ENCODE measurements around the gene P2RY1. TPM values are rescaled to one million over a fixed set of nuclear protein-coding genes. Genes with fewer than 3 reads are reported as not detected.

P2RY1 gene
- total RNA-seq, 4 donors from 2014 or later: 0.66 to 1.4 (median 0.90) TPM

GRCh38 chr3:152828075-152828840 lies 6.7 kb upstream of the P2RY1 start:
- intact Hi-C loops (cut with DNase I; ENCODE audit: low total_unique reads) (no loop called here), in situ Hi-C loops (cut with MboI; ENCODE audit: low sequenced_read_pairs in 4 of 4) (no loop called here)
- no peak for ATAC-seq
- no peak overlapping the region for H3K27ac ChIP-seq
- no peaks in the 10 kb centered on the region for H3K4me1 ChIP-seq
- H3K4me3 ChIP-seq: no peak overlapping the region
- no peak for DNase-seq
- no peaks in the 10 kb centered on the region for H3K27me3 ChIP-seq
- TF ChIP-seq CTCF (IDR thresholded peaks at IDR 0.05 in 4 of 5, conservative IDR thresholded peaks at IDR 0.05 in 1 of 5) (no peak), POLR2A (IDR thresholded peaks at IDR 0.05) (no peak)
- no peaks in the 10 kb centered on the region for H3K36me3 ChIP-seq
- H3K9me3 ChIP-seq: no peaks in the 10 kb centered on the region

DNA sequence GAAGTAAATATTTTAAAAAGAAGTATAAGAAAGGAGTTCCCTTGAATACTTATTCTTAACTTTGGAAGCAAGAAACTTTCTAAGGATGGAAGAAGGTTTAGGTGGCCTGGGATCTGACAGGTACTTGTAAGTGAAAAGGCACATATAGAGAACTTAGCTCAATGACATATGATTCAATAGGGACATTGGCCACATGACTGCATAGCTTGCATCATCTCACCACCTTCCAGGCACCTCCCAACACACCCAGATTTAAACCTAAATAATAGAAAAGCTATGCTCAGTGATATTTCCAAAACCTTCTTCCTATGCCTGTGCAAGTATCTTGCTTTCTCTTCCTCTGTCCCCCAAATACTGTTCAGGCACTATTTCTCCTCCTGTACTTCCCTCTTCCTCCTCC lies 4.7 kb upstream of the P2RY1 start:
- TF ChIP-seq POLR2A (IDR thresholded peaks at IDR 0.05): no peak
- no peak for TF ChIP-seq CTCF (IDR thresholded peaks at IDR 0.05 in 4 of 5, conservative IDR thresholded peaks at IDR 0.05 in 1 of 5)
- in situ Hi-C loops (cut with MboI; ENCODE audit: low sequenced_read_pairs in 4 of 4) (no loop called here), intact Hi-C loops (cut with DNase I; ENCODE audit: low total_unique reads) (no loop called here)
- Histone ChIP-seq H3K27ac (no peak overlapping the region), H3K9me3 (no peaks in the 10 kb centered on the region), H3K4me1 (no peaks in the 10 kb centered on the region), H3K36me3 (no peaks in the 10 kb centered on the region), H3K27me3 (no peaks in the 10 kb centered on the region), H3K4me3 (no peak overlapping the region)
- no peak for ATAC-seq
- DNase-seq: no peak

DNA sequence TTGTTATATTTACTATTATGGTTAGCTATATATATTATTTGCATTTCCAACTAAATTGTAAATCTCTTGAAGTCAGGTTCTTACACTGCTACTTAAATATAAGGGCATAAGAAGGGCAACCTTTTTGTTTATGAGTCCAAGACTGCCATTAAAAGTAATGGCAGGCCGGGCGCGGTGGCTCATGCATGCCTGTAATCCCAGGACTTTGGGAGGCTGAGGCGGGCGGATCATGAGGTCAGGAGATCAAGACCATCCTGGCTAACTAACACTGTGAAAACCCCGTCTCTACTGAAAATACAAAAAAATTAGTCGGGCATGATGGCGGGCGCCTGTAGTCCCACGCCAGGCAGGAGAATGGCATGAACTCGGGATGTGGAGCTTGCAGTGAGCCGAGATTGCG lies 2.9 kb upstream of the P2RY1 start:
- ATAC-seq (no peak), DNase-seq (no peak)
- Histone ChIP-seq H3K4me1 (peaks cover 0 to under 1% of the 10 kb centered on the region in 2 donors), H3K36me3 (no peaks in the 10 kb centered on the region), H3K9me3 (no peaks in the 10 kb centered on the region), H3K27ac (no peak overlapping the region), H3K4me3 (no peak overlapping the region), H3K27me3 (no peaks in the 10 kb centered on the region)
- in situ Hi-C loops (cut with MboI; ENCODE audit: low sequenced_read_pairs in 4 of 4) (no loop called here), intact Hi-C loops (cut with DNase I; ENCODE audit: low total_unique reads) (no loop called here)
- no peak for TF ChIP-seq CTCF (IDR thresholded peaks at IDR 0.05 in 4 of 5, conservative IDR thresholded peaks at IDR 0.05 in 1 of 5)

GRCh38 chr3:152833089-152833488 lies 1.8 kb upstream of the P2RY1 start:
- H3K27ac ChIP-seq: no peak overlapping the region
- TF ChIP-seq CTCF (IDR thresholded peaks at IDR 0.05 in 4 of 5, conservative IDR thresholded peaks at IDR 0.05 in 1 of 5) (no peak), POLR2A (IDR thresholded peaks at IDR 0.05) (no peak)
- no peak for ATAC-seq
- intact Hi-C loops (cut with DNase I; ENCODE audit: low total_unique reads): no loop called here
- DNase-seq: no peak
- H3K4me3 ChIP-seq: no peak overlapping the region
- in situ Hi-C loops (cut with MboI; ENCODE audit: low sequenced_read_pairs in 4 of 4): no loop called here
- no peaks in the 10 kb centered on the region for H3K9me3 ChIP-seq
- no peaks in the 10 kb centered on the region for H3K36me3 ChIP-seq
- no peaks in the 10 kb centered on the region for H3K27me3 ChIP-seq
- H3K4me1 ChIP-seq: peaks cover 0 to 11% of the 10 kb centered on the region in 2 donors
